Left ventricle myocardium inferior (tissue), 1 donor: Measurements from ENCODE around the gene CCL26. TPM values are rescaled to one million over a fixed set of nuclear protein-coding genes. Genes with fewer than 3 reads are reported as not detected.
A peak's percentile ranks its signal among the peaks of the same experiment; 100 is the strongest.
"Not testable (repeated sequence)": the region's sequence is repeated elsewhere in the genome, so short reads cannot be mapped to it uniquely, and the experiment has no call there.

ENCODE experiments used
- DNase-seq: peaks from one replicate; pipeline ENCODE4 v3.0.0-alpha.2; 2020
- H3K27ac ChIP-seq: fragments of 200-600 bp; replicated peaks from 2 replicates; pipeline ENCODE4 v1.8.0; 2021
- H3K27me3 ChIP-seq: fragments of 200-600 bp; 2 replicates; pipeline ENCODE4 v1.8.0; 2021; ENCODE audit warnings: low read depth
- H3K36me3 ChIP-seq: fragments of 200-600 bp; 2 replicates; pipeline ENCODE4 v1.8.0; 2021
- H3K4me1 ChIP-seq: fragments of 200-600 bp; 2 replicates; pipeline ENCODE4 v1.8.0; 2021
- H3K4me3 ChIP-seq: fragments of 200-600 bp; 2 replicates; pipeline ENCODE4 v1.8.0; 2021; ENCODE audit warnings: mild to moderate bottlenecking, moderate library complexity
- H3K9me3 ChIP-seq: fragments of 200-600 bp; replicated peaks from 2 replicates; pipeline ENCODE4 v1.8.0; 2021
- intact Hi-C: fragments of 100-400 bp; cut with micrococcal nuclease; formaldehyde crosslinking; loops from one replicate; pipeline ENCODE4 v1.11.0; 2022
- total RNA-seq: library from RNA; stranded (reverse); fragmentation: NEBNext Ultra II Directional; extraction: Animal tissue kit (Norgen Biotek cat#: 25700); gene quantifications from one replicate; pipeline ENCODE4 v1.2.1, GENCODE V29; 2021
- TF ChIP-seq, protein P1 (sequence below): fragments of 200-600 bp; IDR thresholded peaks from 2 replicates; pipeline ENCODE4 v1.8.0; 2021; ENCODE audit warnings: antibody characterized with exemption, mild to moderate bottlenecking, borderline replicate concordance
- donor health status: DM: no; HTN: yes; CAD: no; lungs with severe emphysema.

CCL26 gene
- total RNA-seq, 1 donor from 2014 or later, result 0.49 TPM

DNA sequence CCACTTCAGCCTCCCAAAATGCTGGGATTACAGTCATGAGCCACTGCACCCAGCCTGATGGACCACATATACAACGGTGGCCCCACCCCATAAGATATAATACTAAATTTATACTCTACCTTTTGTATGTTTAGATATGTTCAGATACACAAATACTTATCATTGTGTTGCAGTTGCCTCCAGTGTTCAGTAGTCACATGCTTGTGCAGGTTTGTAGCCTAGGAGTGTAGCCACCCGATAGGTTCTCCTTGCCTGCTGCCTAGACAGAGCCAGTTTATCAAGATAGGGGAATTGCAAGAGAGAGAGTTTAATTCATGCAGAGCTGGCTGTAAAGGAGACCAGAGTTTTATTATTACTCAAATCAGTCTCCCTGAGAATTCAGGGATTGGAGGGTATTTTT, 32.0 kb upstream of the CCL26 start:
- Histone ChIP-seq H3K36me3 (no peaks in the 10 kb centered on the region), H3K4me3 (no peak overlapping the region), H3K4me1 (no peaks in the 10 kb centered on the region), H3K27me3 (peaks cover 2% of the 10 kb centered on the region), H3K27ac (no peak overlapping the region), H3K9me3 (peaks cover 33% of the 10 kb centered on the region)
- no peak for DNase-seq
- intact Hi-C loops, result no loop called here
- TF ChIP-seq, protein P1, sequence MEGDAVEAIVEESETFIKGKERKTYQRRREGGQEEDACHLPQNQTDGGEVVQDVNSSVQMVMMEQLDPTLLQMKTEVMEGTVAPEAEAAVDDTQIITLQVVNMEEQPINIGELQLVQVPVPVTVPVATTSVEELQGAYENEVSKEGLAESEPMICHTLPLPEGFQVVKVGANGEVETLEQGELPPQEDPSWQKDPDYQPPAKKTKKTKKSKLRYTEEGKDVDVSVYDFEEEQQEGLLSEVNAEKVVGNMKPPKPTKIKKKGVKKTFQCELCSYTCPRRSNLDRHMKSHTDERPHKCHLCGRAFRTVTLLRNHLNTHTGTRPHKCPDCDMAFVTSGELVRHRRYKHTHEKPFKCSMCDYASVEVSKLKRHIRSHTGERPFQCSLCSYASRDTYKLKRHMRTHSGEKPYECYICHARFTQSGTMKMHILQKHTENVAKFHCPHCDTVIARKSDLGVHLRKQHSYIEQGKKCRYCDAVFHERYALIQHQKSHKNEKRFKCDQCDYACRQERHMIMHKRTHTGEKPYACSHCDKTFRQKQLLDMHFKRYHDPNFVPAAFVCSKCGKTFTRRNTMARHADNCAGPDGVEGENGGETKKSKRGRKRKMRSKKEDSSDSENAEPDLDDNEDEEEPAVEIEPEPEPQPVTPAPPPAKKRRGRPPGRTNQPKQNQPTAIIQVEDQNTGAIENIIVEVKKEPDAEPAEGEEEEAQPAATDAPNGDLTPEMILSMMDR, result no peak

DNA sequence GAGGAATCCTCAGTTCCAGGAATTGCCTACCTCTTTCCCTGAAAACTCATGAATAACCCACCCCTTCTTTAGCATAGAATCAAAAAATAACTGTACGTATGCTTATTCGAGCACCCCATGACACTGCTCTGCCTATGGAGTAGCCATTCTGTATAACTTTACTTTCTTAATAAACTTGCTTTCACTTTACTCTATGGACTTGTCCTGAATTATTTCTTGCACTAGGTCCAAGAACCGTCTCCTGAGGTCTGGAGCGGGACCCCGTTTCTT, 30.5 kb upstream of the CCL26 start:
- no peak overlapping the region for H3K4me3 ChIP-seq
- no peak for DNase-seq
- H3K9me3 ChIP-seq, result peaks cover 22% of the 10 kb centered on the region
- intact Hi-C loops, result no loop called here
- H3K36me3 ChIP-seq, result no peaks in the 10 kb centered on the region
- no peaks in the 10 kb centered on the region for H3K4me1 ChIP-seq
- no peak overlapping the region for H3K27ac ChIP-seq
- peaks cover 2% of the 10 kb centered on the region for H3K27me3 ChIP-seq
- TF ChIP-seq, protein P1, result no peak

DNA sequence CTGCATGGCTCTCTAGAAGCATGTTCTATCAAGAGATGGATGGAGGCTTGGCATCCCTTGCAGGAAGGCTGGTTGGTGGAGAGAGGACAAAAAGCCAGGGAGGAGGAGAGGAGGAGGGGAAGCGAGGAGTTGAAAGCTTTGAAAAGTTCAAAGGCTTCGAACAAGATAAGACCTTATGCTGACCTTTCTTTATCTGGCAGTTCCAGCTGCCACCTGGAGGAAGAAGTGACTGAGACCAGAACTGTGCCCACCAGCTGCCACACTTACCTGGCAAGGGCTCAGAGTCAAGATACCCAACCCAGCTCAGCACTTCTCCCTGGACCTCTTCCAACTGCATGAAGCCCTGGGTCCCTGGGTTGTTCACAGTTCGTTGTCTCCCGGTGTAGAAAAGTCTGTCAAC, 26.8 kb upstream of the CCL26 start:
- H3K9me3 ChIP-seq, result no peaks in the 10 kb centered on the region
- TF ChIP-seq, protein P1, result no peak
- H3K27ac ChIP-seq, result no peak overlapping the region
- intact Hi-C loops, result no loop called here
- peaks cover 6% of the 10 kb centered on the region for H3K27me3 ChIP-seq
- peaks cover 11% of the 10 kb centered on the region for H3K4me1 ChIP-seq
- no peak for DNase-seq
- no peaks in the 10 kb centered on the region for H3K36me3 ChIP-seq
- H3K4me3 ChIP-seq, result no peak overlapping the region

DNA sequence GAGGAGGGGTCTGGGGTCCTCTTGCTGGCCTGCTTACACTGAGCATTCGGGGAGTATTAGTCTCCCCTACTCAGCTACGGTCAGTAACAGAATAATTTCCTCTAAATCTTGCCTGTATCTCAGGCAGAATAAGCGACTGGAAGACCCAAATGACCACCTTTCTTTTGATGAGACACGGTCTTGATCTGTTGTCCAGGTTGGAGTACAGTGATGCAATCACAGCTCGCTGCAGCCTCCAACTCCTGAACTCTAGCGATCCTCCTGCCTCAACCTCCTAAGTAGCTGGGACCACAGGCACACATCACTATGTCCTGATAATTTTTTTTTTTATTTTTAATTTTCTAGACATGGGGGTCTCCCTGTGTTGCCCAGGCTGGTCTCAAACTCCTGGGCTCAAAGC, 24.4 kb upstream of the CCL26 start:
- DNase-seq, result no peak
- no peaks in the 10 kb centered on the region for H3K9me3 ChIP-seq
- no peaks in the 10 kb centered on the region for H3K36me3 ChIP-seq
- H3K4me3 ChIP-seq, result no peak overlapping the region
- intact Hi-C loops, result no loop called here
- peaks cover 11% of the 10 kb centered on the region for H3K4me1 ChIP-seq
- H3K27me3 ChIP-seq, result peaks cover 6% of the 10 kb centered on the region
- peak overlapping the region; percentile 44 for H3K27ac ChIP-seq
- TF ChIP-seq, protein P1, result no peak

DNA sequence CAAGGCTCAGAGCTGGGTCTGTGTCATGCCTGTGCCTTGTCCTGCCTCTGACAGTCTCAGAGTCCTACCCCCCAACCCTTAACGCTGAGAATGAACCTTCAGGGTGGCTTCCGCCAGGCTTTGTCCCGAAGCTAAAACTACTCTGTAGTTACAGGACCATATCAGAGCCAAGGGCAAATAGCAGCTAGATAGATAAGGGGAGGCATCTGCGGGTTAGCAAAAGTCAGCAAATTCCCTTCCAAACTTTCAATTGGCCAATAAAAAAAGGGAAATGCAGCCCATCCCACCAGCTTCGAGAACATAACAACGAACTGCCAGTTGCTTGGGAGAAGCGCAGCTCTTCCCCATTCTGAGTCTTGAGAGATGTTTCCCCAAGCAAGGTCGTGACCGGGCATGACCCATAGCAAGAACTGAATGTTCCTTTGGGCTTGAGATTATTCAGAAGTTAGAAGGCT, 23.8 kb upstream of the CCL26 start:
- TF ChIP-seq, protein P1, result no peak
- DNase-seq, result peak; percentile 63
- Histone ChIP-seq H3K27ac (peak overlapping the region; percentile 44), H3K9me3 (no peaks in the 10 kb centered on the region), H3K4me3 (no peak overlapping the region), H3K4me1 (peaks cover 11% of the 10 kb centered on the region), H3K36me3 (no peaks in the 10 kb centered on the region), H3K27me3 (peaks cover 6% of the 10 kb centered on the region)
- intact Hi-C loops, result no loop called here

DNA sequence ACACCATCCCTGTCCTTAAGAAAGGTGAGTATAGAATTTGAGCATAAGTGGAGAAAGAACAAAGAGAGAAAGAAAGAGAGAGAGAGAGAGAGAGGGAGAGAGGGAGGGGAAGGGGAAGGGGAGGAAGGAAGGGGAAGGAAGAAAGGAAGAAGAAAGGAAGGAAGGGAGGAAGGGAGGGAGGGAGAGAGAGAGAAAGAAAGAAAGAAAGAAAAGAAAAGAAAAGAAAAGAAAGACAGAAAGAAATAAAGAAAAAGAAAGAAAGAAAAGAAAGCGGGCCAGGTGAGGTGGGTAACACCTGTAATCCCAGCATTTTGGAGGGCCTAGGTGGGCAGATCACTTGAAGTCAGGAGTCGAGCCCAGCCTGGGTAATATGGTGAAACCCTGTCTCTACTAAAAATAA, 21.7 kb upstream of the CCL26 start:
- Histone ChIP-seq H3K9me3 (no peaks in the 10 kb centered on the region), H3K27ac (no peak overlapping the region), H3K27me3 (peaks cover 4% of the 10 kb centered on the region), H3K4me1 (peaks cover 11% of the 10 kb centered on the region), H3K36me3 (no peaks in the 10 kb centered on the region), H3K4me3 (no peak overlapping the region)
- no peak for DNase-seq
- intact Hi-C loops, result no loop called here
- TF ChIP-seq, protein P1, result no peak

DNA sequence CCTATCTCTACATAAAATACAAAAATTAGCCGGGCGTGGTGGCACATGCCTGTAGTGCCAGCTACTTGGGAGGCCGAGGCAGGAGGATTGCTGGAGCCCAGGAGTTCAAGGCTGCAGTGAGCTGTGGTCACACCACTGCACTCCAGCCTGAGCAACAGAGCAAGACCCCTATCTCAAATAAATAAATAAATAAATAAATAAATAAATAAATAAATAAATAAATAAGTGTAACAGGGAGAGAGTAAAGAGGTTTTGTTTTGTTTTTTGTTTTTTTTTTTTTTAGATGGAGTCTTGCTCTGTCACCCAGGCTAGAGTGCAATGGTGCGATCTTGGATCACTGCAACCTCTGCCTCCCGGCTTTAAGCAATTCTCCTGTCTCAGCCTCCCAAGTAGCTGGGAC, 20.6 kb upstream of the CCL26 start:
- H3K27me3 ChIP-seq, DNase-seq, H3K36me3 ChIP-seq, intact Hi-C loops, H3K27ac ChIP-seq, H3K9me3 ChIP-seq, H3K4me3 ChIP-seq: not testable (repeated sequence)
- peaks cover 11% of the 10 kb centered on the region for H3K4me1 ChIP-seq
